ENCODE results near the gene POLR1E. TPM values are rescaled to one million over a fixed set of nuclear protein-coding genes. Genes with fewer than 3 reads are reported as not detected.
"Not testable (repeated sequence)": the region's sequence is repeated elsewhere in the genome, so short reads cannot be mapped to it uniquely, and the experiment has no call there.

POLR1E gene
- total RNA-seq, 2 donors from 2014 or later = 67.8 to 77.2 TPM

DNA sequence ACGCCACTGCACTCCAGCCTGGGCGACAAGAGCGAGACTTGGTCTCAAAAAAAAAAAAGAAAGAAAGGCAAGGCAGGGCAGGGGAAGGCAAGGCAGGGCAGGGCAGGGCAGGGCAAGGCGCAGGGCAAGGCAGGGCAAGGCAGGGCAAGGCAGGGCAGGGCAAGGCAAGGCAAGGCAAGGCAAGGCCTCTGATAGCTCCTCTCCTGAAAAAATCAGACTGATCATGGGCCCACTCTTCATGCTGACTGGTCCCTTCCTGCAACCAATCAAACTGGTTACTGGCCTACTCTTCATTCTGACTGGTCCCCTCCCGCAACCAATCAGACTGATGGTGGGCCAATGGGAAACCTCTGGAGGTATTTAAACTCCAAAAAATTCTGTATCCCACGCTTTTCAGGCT lies 17.1 kb upstream of the POLR1E start:
- Mint-ChIP-seq H3K4me1 (ENCODE audit: low read depth) (peaks cover 34% of the 10 kb centered on the region), H3K9me3 (peaks cover 0 to 1% of the 10 kb centered on the region in 2 donors), H3K36me3 (ENCODE audit: insufficient read depth in 2 of 2) (peaks cover 3 to 9% of the 10 kb centered on the region in 2 donors), H3K27ac (no peak overlapping the region), H3K27me3 (ENCODE audit: low read depth) (no peaks in the 10 kb centered on the region), H3K4me3 (no peak overlapping the region)
- DNase-seq = no peak
- ATAC-seq (replicated peaks in 1 of 2) = no peak

DNA sequence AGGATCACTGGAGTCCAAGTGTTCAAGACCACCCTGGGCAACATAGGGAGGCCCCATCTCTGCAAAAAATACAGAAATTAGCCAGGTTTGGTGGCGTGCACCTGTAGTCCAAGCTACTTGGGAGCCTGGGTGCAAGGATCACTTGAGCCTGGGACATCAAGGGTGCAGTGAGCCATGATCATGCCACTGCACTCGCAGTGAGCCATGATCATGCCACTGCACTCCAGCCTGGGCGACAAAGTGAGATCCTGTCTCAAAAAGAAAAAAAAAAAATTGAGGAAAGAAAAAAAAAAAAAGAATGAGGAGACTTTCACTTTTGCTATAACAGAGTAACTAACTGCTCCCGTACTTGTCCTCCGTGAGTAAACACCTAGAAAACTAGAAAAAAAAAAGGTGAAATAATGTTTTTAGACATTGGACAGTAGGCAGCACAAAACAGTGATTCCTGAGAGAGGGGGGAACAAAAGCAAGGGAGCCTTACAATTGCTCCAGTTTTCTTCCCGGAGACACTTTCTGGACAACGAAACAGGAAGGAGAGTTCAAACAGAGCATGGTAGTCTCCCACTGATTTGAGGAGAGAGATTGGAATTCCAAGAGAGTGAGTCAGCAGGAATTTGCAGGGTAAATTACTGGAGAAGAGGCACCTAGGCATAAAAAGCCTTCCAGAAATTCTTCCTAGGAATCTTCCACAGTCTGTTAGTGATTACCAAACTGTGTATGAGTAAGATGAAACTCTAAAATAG lies 13.6 kb upstream of the POLR1E start:
- ATAC-seq (replicated peaks in 1 of 2) (peak in 1 of 2 donors; percentile 19), DNase-seq (no peak)
- Mint-ChIP-seq H3K36me3 (ENCODE audit: insufficient read depth in 2 of 2) (peaks cover 6 to 20% of the 10 kb centered on the region in 2 donors), H3K27ac (peak overlapping the region; percentile 88), H3K4me3 (peak overlapping the region; percentile 71 to 91), H3K27me3 (ENCODE audit: low read depth) (peaks cover 7% of the 10 kb centered on the region), H3K9me3 (peaks cover 0 to 9% of the 10 kb centered on the region in 2 donors), H3K4me1 (ENCODE audit: low read depth) (peaks cover 9% of the 10 kb centered on the region)

DNA sequence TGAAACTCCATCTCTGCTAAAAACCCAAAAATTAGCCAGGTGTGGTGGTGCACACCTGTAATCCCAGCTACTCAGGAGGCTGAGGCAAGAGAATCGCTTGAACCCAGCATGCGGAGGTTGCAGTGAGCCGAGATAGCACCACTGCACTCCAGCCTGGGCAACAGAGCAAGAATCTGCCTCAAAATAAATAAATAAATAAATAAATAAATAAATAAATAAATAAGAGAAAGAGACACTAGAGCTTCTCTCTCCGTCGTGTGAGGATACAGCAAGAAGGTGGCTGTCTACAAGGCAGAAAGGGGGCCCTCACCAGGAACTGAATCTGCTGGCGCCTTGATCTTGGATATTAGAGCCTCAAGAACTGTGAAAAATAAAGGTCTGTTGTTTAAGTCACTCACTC lies 11.8 kb upstream of the POLR1E start:
- peaks cover 26% of the 10 kb centered on the region for H3K27me3 Mint-ChIP-seq (ENCODE audit: low read depth)
- not testable (repeated sequence) for H3K4me1 Mint-ChIP-seq (ENCODE audit: low read depth); H3K4me3 Mint-ChIP-seq; DNase-seq; H3K9me3 Mint-ChIP-seq; ATAC-seq (replicated peaks in 1 of 2); H3K27ac Mint-ChIP-seq
- peaks cover 6 to 20% of the 10 kb centered on the region in 2 donors for H3K36me3 Mint-ChIP-seq (ENCODE audit: insufficient read depth in 2 of 2)

DNA sequence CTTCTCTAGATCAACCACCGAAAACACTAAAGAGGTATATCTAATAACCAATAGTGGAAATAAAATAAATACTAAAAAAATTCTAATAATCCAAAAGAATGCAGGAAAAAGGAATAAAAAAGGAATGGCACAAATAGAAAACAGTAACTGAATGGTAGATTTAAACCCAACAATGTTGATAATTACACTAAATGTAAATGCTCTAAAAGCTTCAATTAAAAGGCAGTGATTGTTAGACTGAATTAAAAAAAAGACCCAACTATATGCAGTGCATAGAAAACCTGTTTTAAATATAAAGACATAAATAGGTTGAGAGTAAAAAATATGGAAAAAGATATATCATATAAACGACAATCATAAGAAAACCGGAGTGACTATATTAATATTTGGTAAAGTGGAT lies 11.3 kb upstream of the POLR1E start:
- ATAC-seq (replicated peaks in 1 of 2) = no peak
- no peak for DNase-seq
- peaks cover 6 to 20% of the 10 kb centered on the region in 2 donors for H3K36me3 Mint-ChIP-seq (ENCODE audit: insufficient read depth in 2 of 2)
- H3K27ac Mint-ChIP-seq = no peak overlapping the region
- H3K27me3 Mint-ChIP-seq (ENCODE audit: low read depth) = peaks cover 26% of the 10 kb centered on the region
- H3K4me3 Mint-ChIP-seq = no peak overlapping the region
- H3K4me1 Mint-ChIP-seq (ENCODE audit: low read depth) = peaks cover 9% of the 10 kb centered on the region
- peaks cover 0 to 9% of the 10 kb centered on the region in 2 donors for H3K9me3 Mint-ChIP-seq

DNA sequence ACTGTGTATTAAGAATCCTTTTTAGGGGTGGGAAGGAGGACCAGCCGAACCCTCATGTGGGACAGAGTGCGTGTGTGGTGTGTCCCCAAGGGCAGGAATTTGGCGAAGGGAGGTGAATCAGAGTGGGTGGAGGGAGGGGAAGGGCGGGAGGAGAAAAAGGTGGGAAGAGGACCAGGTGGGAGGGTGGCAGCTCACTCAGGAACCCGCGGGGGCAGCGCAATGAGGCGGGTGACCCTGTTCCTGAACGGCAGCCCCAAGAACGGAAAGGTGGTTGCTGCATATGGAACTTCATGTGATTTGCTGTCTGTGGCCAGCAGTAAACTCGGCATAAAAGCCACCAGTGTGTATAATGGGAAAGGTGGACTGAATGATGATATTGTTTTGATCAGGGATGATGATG lies 8.8 kb upstream of the POLR1E start:
- ATAC-seq (replicated peaks in 1 of 2) (no peak), DNase-seq (no peak)
- H3K4me3 Mint-ChIP-seq = no peak overlapping the region
- no peak overlapping the region for H3K27ac Mint-ChIP-seq
- H3K4me1 Mint-ChIP-seq (ENCODE audit: low read depth) = peaks cover 7% of the 10 kb centered on the region
- H3K36me3 Mint-ChIP-seq (ENCODE audit: insufficient read depth in 2 of 2) = peaks cover 6 to 20% of the 10 kb centered on the region in 2 donors
- peaks cover 0 to 9% of the 10 kb centered on the region in 2 donors for H3K9me3 Mint-ChIP-seq
- H3K27me3 Mint-ChIP-seq (ENCODE audit: low read depth) = peaks cover 39% of the 10 kb centered on the region

DNA sequence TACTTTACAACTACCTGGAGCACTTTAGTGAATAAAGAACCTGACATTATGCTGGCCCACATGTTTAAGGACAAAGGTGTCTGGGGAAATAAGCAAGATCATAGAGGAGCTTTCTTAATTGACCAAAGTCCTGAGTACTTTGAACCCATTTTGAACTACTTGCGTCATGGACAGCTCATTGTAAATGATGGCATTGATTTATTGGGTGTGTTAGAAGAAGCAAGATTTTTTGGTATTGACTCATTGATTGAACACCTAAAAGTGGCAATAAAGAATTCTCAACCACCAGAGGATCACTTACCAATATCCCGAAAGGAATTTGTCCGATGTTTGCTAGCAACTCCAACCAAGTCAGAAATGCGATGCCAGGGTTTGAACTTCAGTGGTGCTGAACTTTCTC lies 8.3 kb upstream of the POLR1E start:
- H3K4me3 Mint-ChIP-seq; ATAC-seq (replicated peaks in 1 of 2); H3K9me3 Mint-ChIP-seq; H3K27ac Mint-ChIP-seq; H3K4me1 Mint-ChIP-seq (ENCODE audit: low read depth); DNase-seq: not testable (repeated sequence)
- peaks cover 4 to 17% of the 10 kb centered on the region in 2 donors for H3K36me3 Mint-ChIP-seq (ENCODE audit: insufficient read depth in 2 of 2)
- peaks cover 41% of the 10 kb centered on the region for H3K27me3 Mint-ChIP-seq (ENCODE audit: low read depth)

DNA sequence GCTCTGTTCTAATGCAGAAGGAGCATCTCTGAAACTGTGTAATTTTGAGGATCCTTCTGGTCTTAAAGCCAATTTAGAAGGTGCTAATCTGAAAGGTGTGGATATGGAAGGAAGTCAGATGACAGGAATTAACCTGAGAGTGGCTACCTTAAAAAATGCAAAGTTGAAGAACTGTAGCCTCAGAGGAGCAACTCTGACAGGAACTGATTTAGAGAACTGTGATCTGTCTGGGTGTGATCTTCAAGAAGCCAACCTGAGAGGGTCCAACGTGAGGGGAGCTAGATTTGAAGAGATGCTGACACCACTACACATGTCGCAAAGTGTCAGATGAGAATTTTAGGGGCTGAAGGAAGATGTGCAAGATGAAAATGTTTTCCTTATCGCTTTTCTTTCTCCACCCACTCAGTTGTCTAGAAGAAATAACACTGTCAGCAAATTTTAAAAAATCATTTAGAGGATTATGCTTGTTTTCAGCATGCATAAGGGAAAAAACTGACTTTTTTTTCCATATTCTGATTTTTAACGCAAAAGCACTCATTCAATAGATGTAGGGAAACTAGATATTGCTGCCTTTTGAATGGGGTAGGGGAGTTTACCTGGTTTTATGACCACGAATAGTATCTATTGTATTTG lies 7.6 kb upstream of the POLR1E start:
- H3K27ac Mint-ChIP-seq; H3K9me3 Mint-ChIP-seq; H3K4me3 Mint-ChIP-seq; H3K4me1 Mint-ChIP-seq (ENCODE audit: low read depth); ATAC-seq (replicated peaks in 1 of 2); DNase-seq: not testable (repeated sequence)
- H3K27me3 Mint-ChIP-seq (ENCODE audit: low read depth) = peaks cover 41% of the 10 kb centered on the region
- peaks cover 4 to 17% of the 10 kb centered on the region in 2 donors for H3K36me3 Mint-ChIP-seq (ENCODE audit: insufficient read depth in 2 of 2)

DNA sequence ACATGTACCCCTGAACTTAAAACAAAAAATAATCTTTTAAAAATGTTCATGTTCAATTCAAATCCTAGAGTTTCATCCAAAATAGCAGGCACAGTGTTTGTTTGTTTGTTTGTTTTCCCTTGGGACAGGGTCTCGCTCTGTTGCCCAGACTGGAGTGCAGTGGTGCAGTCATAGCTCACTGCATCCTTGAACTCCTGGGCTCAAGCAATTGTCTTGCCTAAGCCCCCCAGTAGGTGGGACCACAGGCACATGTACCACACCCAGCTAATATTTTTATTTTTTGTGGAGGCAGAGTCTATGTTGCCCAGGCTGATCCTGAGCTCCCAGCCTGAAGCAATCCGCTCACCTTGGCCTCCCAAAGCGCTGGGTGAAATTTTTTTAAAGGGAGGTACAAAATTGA lies 5.0 kb upstream of the POLR1E start:
- H3K27ac Mint-ChIP-seq = no peak overlapping the region
- no peak for ATAC-seq (replicated peaks in 1 of 2)
- no peak for DNase-seq
- no peaks in the 10 kb centered on the region for H3K9me3 Mint-ChIP-seq
- H3K4me1 Mint-ChIP-seq (ENCODE audit: low read depth) = peaks cover 9% of the 10 kb centered on the region
- peaks cover 41% of the 10 kb centered on the region for H3K27me3 Mint-ChIP-seq (ENCODE audit: low read depth)
- no peak overlapping the region for H3K4me3 Mint-ChIP-seq
- H3K36me3 Mint-ChIP-seq (ENCODE audit: insufficient read depth in 2 of 2) = no peaks in the 10 kb centered on the region

DNA sequence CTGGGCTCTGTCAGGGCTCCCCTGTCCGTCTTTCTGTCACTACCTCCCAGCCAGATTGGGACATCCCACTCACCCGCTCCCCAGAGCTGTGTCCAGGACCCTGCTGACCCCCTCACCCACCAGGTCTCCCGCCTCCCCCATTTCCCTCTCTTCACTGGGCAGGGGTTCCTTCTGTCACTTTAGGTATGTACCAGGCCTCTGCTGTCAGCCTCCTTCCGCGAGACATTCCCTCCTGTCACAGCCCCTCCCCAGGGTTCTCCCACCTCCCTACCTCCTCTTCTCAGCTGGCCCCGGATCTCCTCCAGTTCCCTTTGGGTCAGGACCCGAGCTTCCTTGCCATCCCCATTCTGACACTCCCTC lies 488 bp downstream of the POLR1E start:
- Mint-ChIP-seq H3K36me3 (ENCODE audit: insufficient read depth in 2 of 2) (peaks cover 12 to 23% of the 10 kb centered on the region in 2 donors), H3K4me1 (ENCODE audit: low read depth) (peaks cover 48% of the 10 kb centered on the region), H3K4me3 (peak overlapping the region; percentile 93 to 99), H3K9me3 (no peaks in the 10 kb centered on the region), H3K27me3 (ENCODE audit: low read depth) (peaks cover 9% of the 10 kb centered on the region), H3K27ac (peak overlapping the region; percentile 92)
- ATAC-seq (replicated peaks in 1 of 2) (peak in 1 of 2 donors; percentile 1), DNase-seq (no peak)

DNA sequence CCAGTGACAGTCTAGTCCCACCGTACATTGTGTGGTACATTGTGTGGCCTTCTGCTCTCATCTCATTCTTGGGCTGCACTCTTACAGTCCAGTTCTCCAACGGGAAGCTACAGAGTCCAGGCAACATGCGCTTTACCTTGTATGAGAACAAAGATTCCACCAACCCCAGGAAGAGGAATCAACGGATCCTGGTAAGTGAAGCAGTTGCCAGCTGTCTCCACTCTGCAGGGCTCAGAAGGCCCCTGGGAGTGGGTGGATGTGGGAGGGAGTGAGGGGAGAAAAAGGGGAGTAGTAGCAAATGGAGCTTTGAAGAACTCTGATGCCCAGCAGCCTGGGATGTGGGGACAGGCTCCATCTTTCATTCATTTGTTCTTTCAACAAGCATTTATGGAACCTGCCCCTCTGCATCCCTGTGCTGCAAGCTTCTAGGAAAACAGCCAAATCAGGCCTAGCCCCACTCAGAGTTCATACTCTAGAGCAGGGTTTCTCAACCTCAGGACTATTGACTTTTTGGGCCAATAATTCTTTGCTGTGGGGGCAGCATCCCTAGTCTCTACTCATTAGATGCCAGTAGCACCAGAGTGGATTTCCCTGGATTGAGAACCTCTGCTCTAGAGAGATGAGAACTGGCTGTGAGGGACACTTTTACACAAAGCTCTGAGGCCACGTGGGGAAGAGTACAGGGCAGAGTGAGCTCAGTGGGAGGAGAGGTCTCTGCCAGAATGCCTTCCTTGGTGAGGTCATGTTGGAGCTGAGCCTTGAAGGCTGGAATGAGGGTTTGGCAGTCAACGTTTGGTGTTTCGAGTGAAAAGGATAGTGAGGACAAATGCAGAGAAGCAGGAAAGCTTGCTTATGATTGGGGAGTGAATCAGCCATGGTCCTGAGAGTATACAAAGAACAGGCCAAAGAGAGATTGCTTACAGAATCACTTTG lies 1.1 kb downstream of the POLR1E start:
- peak overlapping the region; percentile 93 to 99 for H3K4me3 Mint-ChIP-seq
- peak overlapping the region; percentile 92 for H3K27ac Mint-ChIP-seq
- ATAC-seq (replicated peaks in 1 of 2) (no peak), DNase-seq (peak in 1 of 2 donors; percentile 8)
- peaks cover 2% of the 10 kb centered on the region for H3K27me3 Mint-ChIP-seq (ENCODE audit: low read depth)
- H3K9me3 Mint-ChIP-seq = no peaks in the 10 kb centered on the region
- H3K36me3 Mint-ChIP-seq (ENCODE audit: insufficient read depth in 2 of 2) = peaks cover 12 to 25% of the 10 kb centered on the region in 2 donors
- peaks cover 48% of the 10 kb centered on the region for H3K4me1 Mint-ChIP-seq (ENCODE audit: low read depth)

DNA sequence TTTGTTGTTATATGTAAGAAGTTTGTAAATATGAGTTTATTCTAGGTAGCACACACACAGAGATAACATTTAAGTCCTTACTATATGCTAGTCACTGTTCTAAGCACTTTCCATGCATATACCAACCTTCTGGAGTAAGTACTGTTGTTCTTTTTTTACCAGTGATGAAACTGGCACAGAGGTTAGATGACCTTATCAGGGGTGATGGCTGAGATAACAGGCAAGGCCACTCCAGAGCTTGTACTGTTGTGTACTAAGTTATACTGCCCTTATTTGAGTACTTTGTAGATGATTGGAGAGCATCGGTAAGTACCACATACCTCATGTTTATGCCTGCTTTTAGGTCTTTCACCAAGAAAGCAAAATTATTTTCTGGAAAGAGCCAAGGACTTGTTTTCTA lies 6.2 kb downstream of the POLR1E start:
- no peak for DNase-seq
- ATAC-seq (replicated peaks in 1 of 2) = no peak
- Mint-ChIP-seq H3K36me3 (ENCODE audit: insufficient read depth in 2 of 2) (peaks cover 17 to 36% of the 10 kb centered on the region in 2 donors), H3K4me3 (no peak overlapping the region), H3K4me1 (ENCODE audit: low read depth) (peaks cover 29% of the 10 kb centered on the region), H3K27ac (no peak overlapping the region), H3K27me3 (ENCODE audit: low read depth) (no peaks in the 10 kb centered on the region), H3K9me3 (no peaks in the 10 kb centered on the region)

DNA sequence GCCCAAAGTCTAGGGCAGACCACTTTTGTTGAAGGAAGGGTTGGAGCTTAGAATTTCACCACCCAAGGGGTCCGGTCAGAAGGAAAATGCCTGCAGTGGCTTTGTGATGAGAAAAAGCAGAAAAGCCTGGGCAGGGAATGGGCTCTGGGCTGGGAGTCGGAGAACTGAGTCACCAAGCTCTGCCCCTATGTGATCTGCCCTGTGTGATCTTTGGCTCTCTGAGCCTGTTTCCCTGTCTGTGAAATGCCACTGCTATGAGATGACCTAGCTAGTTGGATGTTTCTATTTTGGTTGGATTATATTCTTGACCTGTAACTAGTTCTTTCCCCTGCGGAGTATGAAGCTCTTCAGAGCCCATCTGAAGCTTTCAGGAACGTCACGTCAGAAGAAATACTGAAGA lies 9.8 kb downstream of the POLR1E start:
- Mint-ChIP-seq H3K36me3 (ENCODE audit: insufficient read depth in 2 of 2) (peaks cover 12 to 21% of the 10 kb centered on the region in 2 donors), H3K4me3 (no peak overlapping the region), H3K27ac (peak overlapping the region; percentile 6), H3K4me1 (ENCODE audit: low read depth) (peaks cover 4% of the 10 kb centered on the region), H3K27me3 (ENCODE audit: low read depth) (no peaks in the 10 kb centered on the region), H3K9me3 (no peaks in the 10 kb centered on the region)
- DNase-seq (no peak), ATAC-seq (replicated peaks in 1 of 2) (no peak)

DNA sequence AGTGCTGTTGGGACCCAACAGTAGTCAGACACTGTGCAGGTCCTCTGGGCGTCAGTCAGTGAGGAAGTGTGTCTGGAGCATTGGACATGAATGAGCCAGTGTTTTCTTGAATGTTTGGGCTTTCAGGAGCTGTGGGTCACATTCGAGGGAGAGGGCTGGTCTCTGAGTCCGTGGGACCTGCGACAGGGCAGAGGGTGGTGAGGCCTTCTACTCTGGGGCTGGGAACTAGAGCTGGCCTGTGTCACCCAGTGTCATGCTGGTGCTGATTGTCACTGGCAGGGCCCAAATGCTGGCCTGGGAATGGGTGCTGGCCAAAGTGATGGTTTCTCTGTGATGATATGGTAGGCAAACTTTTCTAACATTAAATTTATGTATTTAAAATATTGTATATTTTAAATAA lies 10.3 kb downstream of the POLR1E start:
- no peak for ATAC-seq (replicated peaks in 1 of 2)
- no peaks in the 10 kb centered on the region for H3K4me1 Mint-ChIP-seq (ENCODE audit: low read depth)
- H3K9me3 Mint-ChIP-seq = no peaks in the 10 kb centered on the region
- no peak overlapping the region for H3K4me3 Mint-ChIP-seq
- H3K27ac Mint-ChIP-seq = peak overlapping the region; percentile 6
- H3K36me3 Mint-ChIP-seq (ENCODE audit: insufficient read depth in 2 of 2) = peaks cover 12 to 20% of the 10 kb centered on the region in 2 donors
- no peaks in the 10 kb centered on the region for H3K27me3 Mint-ChIP-seq (ENCODE audit: low read depth)
- no peak for DNase-seq

All from activated T-cell treated with anti-CD3 and anti-CD28 coated beads, Interleukin-2, amount 50 U/mL, for 72 hours (primary cell).